GM21381 (cell line): ENCODE data around the gene SCGB3A1.

Experiments used
- ATAC-seq: cut with Tn5 transposase; IDR thresholded peaks from one replicate; pipeline ENCODE4 v1.9.1; 2021; ENCODE audit warnings: mild to moderate bottlenecking, moderate library complexity; ENCODE audit not compliant: unreplicated experiment

The SCGB3A1 gene

DNA sequence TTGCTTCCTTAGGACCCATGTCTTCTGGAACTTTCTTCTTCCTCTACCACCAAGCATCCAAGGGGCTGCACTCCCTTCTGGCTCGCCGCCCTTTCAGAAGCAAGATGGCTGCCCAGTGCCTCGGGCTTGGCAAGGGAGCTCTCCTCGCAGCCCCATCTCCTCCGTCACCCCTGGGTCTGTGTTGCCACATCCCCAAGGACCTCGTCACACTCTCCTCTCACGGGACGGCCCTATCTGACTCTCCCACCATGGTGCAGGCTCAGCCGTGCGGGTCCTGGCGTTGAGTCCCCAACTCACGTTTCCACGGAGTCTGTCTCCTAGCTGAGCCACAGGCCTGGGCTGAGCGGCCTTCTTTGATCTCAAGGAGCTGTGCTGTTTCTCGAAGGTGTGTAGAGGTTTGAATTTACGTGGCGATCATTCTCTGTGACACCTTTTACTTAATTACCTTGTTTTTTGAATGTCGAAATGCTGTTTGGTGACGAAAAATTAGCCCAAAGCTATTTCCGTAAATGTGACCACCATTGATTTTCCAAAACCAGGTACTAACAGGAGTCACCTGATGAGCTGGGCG is 15.0 kb upstream of the SCGB3A1 start:
- no peak for ATAC-seq

- ATAC-seq: no peak
Observed at GRCh38 chr5:180605554-180606214, 14.4 kb upstream of the SCGB3A1 start.

GRCh38 chr5:180604271-180604670 is 13.0 kb upstream of the SCGB3A1 start:
- ATAC-seq: no peak

- ATAC-seq: no peak
Observed at GRCh38 chr5:180603076-180603594, 11.8 kb upstream of the SCGB3A1 start.

GRCh38 chr5:180602481-180603075 is 11.3 kb upstream of the SCGB3A1 start:
- ATAC-seq: no peak

DNA sequence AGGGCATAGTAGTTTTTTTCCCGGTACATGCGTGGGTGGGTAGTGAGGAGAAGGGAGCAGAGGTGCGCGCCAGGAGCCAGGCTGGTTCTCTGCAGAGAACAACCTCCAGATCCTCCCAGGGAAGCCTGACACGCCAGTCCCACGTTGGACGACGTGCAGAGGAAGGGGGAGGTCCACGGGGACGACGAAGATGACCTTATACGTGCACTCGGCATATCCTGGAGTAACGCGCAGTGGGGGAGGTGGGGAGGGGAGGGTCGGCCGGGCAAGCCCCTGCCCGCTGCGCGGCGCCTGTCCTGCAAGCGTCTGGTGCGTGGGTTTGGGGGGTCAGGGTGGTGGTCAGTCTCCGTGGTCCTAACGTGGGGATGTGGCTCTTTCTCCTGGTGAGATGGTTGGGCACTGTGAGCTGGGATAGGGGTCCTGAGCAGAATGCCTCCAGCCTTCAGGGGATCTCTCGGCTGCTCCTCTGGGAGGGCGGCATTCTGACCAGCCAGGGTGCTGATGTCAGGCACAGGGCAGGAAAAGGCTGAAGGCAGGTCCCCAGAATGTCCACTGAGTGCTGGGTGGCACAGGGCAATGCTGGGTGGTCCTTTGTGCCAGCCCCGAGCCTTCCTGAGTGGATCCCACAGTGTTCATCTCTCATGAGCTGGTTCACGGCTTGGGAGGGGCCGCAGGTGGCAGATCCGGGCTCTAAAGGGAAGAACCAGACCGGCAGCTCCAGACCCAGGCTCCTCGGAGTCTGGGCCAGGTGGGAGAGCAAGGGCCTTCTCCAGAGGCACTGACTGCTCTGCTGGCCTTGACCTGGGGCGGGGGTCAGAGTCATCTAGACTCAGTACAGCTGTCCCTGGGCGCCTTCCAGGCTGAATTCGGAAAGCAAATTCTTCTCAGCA is 10.5 kb upstream of the SCGB3A1 start:
- no peak for ATAC-seq

- ATAC-seq: no peak
Observed at GRCh38 chr5:180600554-180601041, 9.3 kb upstream of the SCGB3A1 start.

- ATAC-seq: no peak
Observed at GRCh38 chr5:180599981-180600553, 8.8 kb upstream of the SCGB3A1 start.

GRCh38 chr5:180599590-180599914 is 8.3 kb upstream of the SCGB3A1 start:
- ATAC-seq: no peak

GRCh38 chr5:180598797-180599589 is 7.7 kb upstream of the SCGB3A1 start:
- no peak for ATAC-seq

- ATAC-seq: no peak
Observed at GRCh38 chr5:180598316-180598701, 7.0 kb upstream of the SCGB3A1 start.

DNA sequence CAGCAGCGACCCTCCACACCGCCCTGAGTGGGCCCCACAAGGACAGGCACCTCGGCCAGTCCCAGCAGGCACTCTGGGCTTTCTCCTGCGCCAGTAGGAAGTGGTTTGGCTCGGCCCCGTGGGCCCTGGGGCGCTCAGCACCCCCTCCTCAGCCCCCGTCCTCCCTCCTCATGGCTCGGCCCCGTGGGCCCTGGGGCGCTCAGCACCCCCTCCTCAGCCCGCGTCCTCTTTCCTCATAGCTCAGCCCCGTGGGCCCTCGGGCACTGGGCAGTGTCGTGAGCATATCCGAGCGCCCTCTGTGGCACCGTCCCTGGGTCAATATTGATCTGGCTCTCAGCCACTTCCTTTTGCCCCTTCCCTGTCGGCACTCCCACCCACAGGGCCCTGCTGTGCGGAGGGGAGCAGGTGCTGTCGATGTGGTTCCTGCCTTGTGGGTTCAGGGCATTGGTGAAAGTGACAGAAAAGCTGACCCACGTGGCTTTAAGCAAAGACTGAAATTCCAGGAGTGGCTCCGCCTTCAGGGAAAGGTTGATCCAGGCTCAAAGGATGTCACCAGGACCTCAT is 5.5 kb upstream of the SCGB3A1 start:
- no peak for ATAC-seq

GRCh38 chr5:180596115-180596667 is 4.9 kb upstream of the SCGB3A1 start:
- no peak for ATAC-seq

GRCh38 chr5:180595381-180596114 is 4.2 kb upstream of the SCGB3A1 start:
- ATAC-seq: no peak

DNA sequence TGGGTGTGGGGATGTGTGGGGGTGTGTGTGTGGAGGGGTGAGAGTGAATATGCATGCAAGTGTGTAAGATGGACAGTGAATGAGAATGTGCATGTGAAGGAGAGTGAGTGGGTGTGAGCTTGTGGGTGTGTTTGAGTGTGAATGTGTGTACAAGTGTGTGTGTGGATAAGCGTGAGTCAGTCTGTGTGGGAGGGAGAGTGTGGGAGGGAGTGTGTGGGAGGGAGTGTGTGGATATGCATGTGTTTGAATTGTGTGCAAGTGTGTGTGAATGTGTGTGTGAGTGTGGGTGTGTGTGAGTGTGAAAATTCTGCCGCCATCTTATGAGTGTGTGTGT is 3.7 kb upstream of the SCGB3A1 start:
- ATAC-seq: no peak

DNA sequence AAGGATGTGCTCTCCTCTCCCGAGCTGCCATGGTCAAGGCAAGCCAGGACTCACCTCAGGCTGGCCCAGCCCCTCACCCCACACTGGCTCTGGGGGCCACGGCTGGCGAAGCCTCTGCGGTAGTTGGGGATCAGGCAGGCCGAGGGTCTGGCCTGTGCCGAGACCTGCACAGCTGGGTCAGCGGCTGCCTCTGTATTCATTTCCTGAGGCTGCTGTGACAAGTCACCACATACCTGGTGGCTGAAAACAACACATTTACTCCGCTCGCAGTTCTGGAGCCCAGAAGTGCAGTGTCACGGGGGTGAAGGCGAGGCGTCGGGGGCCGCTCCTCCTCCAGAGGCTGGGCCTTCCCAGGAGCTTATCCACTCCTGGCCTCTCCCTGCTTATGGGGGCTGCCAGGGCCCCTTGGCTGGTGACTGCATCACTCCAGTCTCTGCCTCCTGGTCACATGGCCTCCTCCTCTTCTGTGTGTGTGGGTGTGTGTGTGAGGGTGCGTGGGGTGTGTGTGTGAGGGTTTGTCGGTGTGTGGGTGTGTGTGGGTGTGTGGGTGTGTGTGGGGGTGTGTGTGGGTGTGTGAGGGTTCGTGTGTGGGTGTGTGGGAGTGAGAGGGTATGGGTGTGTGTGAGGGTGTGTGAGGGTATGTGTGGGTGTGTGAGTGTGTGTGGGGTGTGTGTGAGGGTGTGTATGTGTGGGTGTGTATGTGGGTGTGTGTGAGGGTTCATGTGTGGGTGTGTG is 3.2 kb upstream of the SCGB3A1 start:
- no peak for ATAC-seq

DNA sequence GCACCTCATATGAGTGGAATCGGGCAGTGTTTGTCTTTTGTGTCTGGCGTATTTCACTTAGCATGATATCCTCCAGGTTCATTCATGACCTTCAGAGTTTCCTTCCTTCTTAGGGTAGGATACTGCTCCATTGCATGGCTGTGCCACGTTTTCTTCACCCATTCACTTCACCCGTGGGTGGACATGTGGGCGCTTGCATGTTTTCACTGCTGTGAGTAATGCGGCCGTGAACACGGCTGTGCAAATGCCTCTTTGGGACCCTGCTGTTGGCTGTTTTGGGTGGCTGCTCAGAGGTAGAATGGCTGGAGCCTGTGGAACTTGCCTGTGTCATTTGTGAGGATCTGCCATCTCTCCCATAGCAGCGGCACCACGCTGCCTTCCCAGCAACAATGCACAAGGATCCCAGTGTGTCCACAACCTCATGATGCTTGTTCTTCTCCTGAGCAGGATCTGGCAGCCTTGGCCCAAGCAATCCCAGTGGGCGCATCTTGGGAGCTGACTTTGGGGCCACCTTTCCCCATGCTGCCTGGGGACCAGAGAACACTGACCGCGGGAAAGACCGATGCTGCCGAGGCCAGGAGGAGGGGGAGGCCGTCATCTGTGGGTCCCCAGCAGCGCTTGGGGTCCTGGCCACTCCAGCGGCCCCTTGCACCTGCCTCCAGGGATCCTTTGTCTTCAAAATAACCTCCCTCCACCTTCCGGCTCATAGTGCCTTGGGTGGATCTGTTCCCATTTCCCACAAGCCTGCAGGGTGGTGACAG is 2.3 kb upstream of the SCGB3A1 start:
- ATAC-seq: no peak

- no peak for ATAC-seq
Observed at GRCh38 chr5:180592176-180592575, 877 bp upstream of the SCGB3A1 start.
